ENCODE results near the gene KSR2.

GRCh38 chr12:117890644-117891043, 78.1 kb downstream of the KSR2 start:
- TF ChIP-seq ATF2 (tag by site-specific recombination; IDR thresholded peaks at IDR 0.05; ENCODE audit: low read depth) (no peak), CTCF (tag by site-specific recombination; IDR thresholded peaks at IDR 0.05) (no peak), ZNF785 (tag by site-specific recombination; IDR thresholded peaks at IDR 0.05) (no peak), BCL11B (tag by site-specific recombination; IDR thresholded peaks at IDR 0.05; ENCODE audit: low read depth) (no peak), REST (tag by site-specific recombination; IDR thresholded peaks at IDR 0.05) (no peak), HOXC10 (CRISPR knock-in tag; IDR thresholded peaks at IDR 0.05) (no peak), KLF9 (tag by site-specific recombination; IDR thresholded peaks at IDR 0.05; ENCODE audit: low read depth) (no peak), ZNF670 (tag by site-specific recombination; IDR thresholded peaks at IDR 0.05; ENCODE audit: low read depth) (no peak), ZNF132 (tag by site-specific recombination; IDR thresholded peaks at IDR 0.05; ENCODE audit: borderline replicate concordance) (no peak)

All from HEK293 (cell line).